D721Med (cell line): ENCODE data around the gene PTPRT.

ENCODE experiments used
- DNase-seq: peaks from one replicate; pipeline ENCODE4 v3.0.0; 2011; ENCODE audit warnings: low spot score; ENCODE audit not compliant: insufficient read length
- FAIRE-seq: peaks from 2 replicates; lab custom pipeline; 2011; peaks lifted over from hg19 to GRCh38; lab: Jason Lieb, UNC
- CTCF ChIP-seq: IDR thresholded peaks from 2 replicates; pipeline ENCODE4 v1.5.1; 2012; ENCODE audit warnings: mild to moderate bottlenecking, control low read depth; ENCODE audit not compliant: insufficient read depth; ENCODE audit errors: missing control alignments

The PTPRT gene

GRCh38 chr20:42996141-42996540, 193.6 kb downstream of the PTPRT start:
- FAIRE-seq, result no peak

DNA sequence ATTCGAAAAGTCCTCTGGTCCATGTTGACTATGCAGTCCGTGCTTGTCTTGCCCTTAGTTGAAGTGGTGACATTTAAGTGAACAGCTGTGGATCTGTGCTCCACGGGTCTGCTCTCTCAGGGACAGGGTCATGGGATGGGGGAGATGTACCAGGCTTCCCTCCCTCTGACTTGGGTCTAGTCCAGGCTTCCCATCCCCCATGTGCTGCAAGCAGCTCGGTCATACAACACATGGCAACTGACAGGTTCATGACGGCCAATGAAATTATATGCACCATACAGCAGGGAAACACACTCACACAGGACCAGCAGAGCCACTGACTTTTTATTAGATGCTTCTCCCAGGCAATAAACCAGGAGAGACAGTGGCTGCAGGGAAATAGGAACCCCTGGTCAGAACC, 201.4 kb downstream of the PTPRT start:
- no peak for FAIRE-seq
- no peak for TF ChIP-seq CTCF
- no peak for DNase-seq

More at GRCh38 chr20:42996141-42996540, 193.6 kb downstream of the PTPRT start:
- TF ChIP-seq CTCF, result no peak
- DNase-seq, result no peak

DNA sequence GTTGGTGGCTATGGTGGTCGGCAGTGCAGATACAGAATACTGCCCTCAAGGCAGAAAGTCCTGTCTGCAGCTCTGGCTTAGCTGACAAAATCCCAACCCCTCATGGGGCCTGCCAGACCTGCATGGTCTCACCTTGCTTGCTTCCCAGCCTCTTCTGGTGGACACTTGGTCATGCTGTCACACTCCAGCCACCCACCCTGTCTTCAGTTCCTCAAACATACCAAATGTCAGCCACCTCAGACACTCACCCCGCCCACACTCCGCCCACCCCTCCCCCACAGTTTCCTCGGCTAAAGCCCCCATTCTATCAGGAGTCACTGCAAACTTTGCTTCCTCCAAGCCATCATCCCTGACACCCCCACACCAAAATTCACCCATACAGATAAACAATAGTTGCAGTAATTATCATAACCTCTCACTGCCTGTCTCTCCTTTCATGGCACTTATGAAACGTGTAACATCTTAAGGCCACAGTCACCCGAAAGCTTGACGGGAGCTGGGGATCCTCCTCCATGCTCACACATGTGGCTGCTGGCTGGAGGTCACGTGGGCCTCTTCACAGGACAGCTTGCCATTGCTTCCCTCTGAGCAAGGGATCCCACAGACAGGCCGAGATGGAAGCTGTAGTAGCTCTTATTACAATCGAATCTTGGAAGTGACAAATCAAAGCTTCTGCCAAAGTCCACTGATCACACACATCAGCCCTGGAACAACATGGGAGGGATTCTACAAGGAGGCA, 202.2 kb downstream of the PTPRT start:
- no peak for FAIRE-seq
- DNase-seq, result no peak
- TF ChIP-seq CTCF, result no peak

DNA sequence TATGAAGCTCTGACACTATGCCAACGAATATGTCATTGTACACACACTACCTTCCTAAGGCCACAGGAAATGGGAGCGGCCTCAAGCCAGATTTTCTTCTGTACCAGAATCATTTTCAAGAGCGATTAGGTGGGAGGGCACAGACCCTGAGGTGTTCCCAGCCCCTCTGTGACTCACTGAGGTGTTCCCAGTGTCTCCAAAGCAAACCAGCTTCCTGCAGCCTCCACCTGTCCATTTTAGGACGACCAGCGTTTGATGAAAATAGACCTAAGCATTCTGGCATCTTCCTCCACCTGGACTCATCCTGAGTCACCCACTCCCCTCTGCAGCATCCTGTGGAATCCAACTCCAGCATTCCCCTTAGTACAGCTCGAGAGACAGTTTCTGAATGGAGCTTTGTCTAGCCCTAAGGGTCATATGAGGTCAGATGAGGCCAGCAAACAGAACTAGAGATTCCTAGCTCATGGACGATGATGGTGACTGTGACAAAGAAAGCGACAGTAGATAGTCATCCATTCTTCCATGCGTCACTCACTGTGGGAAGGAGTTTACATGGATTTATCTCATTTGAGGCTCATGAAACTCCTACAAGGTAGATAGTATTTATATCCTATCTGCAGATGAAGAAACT, 203.4 kb downstream of the PTPRT start:
- TF ChIP-seq CTCF, result no peak
- FAIRE-seq, result no peak

GRCh38 chr20:42985628-42986027, 204.1 kb downstream of the PTPRT start:
- no peak for TF ChIP-seq CTCF
- FAIRE-seq (no peak), DNase-seq (no peak)

More for the DNA sequence above, 203.4 kb downstream of the PTPRT start:
- no peak for DNase-seq

GRCh38 chr20:42982218-42982617, 207.5 kb downstream of the PTPRT start:
- TF ChIP-seq CTCF, result no peak
- DNase-seq (no peak), FAIRE-seq (no peak)

- DNase-seq, result no peak
- FAIRE-seq, result no peak
- no peak for TF ChIP-seq CTCF
Measured at GRCh38 chr20:42981253-42981652, 208.5 kb downstream of the PTPRT start.
